KMS-11 (cell line): ENCODE measurements around the gene PPHLN1.

ENCODE experiments used
- H2AFZ ChIP-seq: fragments of 200-600 bp; sonication (generic); 2 replicates; pipeline ENCODE4 v1.6.1; 2016; ENCODE audit warnings: antibody characterized with exemption, mixed run types, low read depth
- H3K27ac ChIP-seq: fragments of 200-600 bp; sonication (generic); 2 replicates; pipeline ENCODE4 v1.6.1; 2016; ENCODE audit warnings: mild to moderate bottlenecking, mixed run types
- H3K27me3 ChIP-seq: fragments of 200-600 bp; sonication (generic); 2 replicates; pipeline ENCODE4 v1.6.1; 2017; ENCODE audit warnings: mild to moderate bottlenecking, low read depth, mixed run types, moderate library complexity; ENCODE audit not compliant: insufficient read depth
- H3K36me3 ChIP-seq: fragments of 200-600 bp; sonication (generic); 2 replicates; pipeline ENCODE4 v1.6.1; 2017; ENCODE audit warnings: mild to moderate bottlenecking, mixed run types; ENCODE audit not compliant: insufficient read depth
- H3K4me1 ChIP-seq: fragments of 200-600 bp; sonication (generic); 2 replicates; pipeline ENCODE4 v1.6.1; 2016; ENCODE audit warnings: mild to moderate bottlenecking, low read depth, mixed run types; ENCODE audit not compliant: poor library complexity, severe bottlenecking
- H3K4me2 ChIP-seq: fragments of 200-600 bp; sonication (generic); 2 replicates; pipeline ENCODE4 v1.7.0; 2016; ENCODE audit warnings: mild to moderate bottlenecking, mixed run types
- H3K4me3 ChIP-seq: fragments of 200-600 bp; sonication (generic); IDR thresholded peaks from 2 replicates; pipeline ENCODE4 v1.6.1; 2017; ENCODE audit warnings: low read depth, low read length, mixed read lengths; ENCODE audit not compliant: insufficient read depth
- H3K79me2 ChIP-seq: fragments of 200-600 bp; sonication (generic); 2 replicates; pipeline ENCODE4 v1.6.1; 2016; ENCODE audit warnings: low read depth, mixed run types; ENCODE audit not compliant: insufficient read depth
- H3K9ac ChIP-seq: fragments of 200-600 bp; sonication (generic); 2 replicates; pipeline ENCODE4 v1.6.1; 2016; ENCODE audit warnings: mild to moderate bottlenecking, mixed run types
- H4K20me1 ChIP-seq: fragments of 200-600 bp; sonication (generic); 2 replicates; pipeline ENCODE4 v1.6.1; 2016; ENCODE audit warnings: mild to moderate bottlenecking, mixed run types; ENCODE audit not compliant: insufficient read depth
- CTCF ChIP-seq: fragments of 200-600 bp; sonication (generic); conservative IDR thresholded peaks from 2 replicates; pipeline ENCODE4 v1.6.1; 2017; ENCODE audit warnings: low read depth, mild to moderate bottlenecking, antibody characterized with exemption, low read length, moderate library complexity, mixed read lengths

Gene PPHLN1

GRCh38 chr12:42281844-42282243 lies 44.1 kb upstream of the PPHLN1 start:
- Histone ChIP-seq H4K20me1 (no peaks in the 10 kb centered on the region), H3K9ac (no peak overlapping the region), H3K4me2 (no peak overlapping the region), H2AFZ (no peak overlapping the region), H3K4me1 (no peaks in the 10 kb centered on the region), H3K27me3 (no peaks in the 10 kb centered on the region), H3K4me3 (no peak overlapping the region), H3K36me3 (no peaks in the 10 kb centered on the region), H3K27ac (no peak overlapping the region), H3K79me2 (no peaks in the 10 kb centered on the region)
- no peak for TF ChIP-seq CTCF

GRCh38 chr12:42282294-42282693 lies 43.7 kb upstream of the PPHLN1 start:
- Histone ChIP-seq H3K4me1 (no peaks in the 10 kb centered on the region), H2AFZ (no peak overlapping the region), H3K4me3 (no peak overlapping the region), H4K20me1 (no peaks in the 10 kb centered on the region), H3K9ac (no peak overlapping the region), H3K36me3 (no peaks in the 10 kb centered on the region), H3K79me2 (no peaks in the 10 kb centered on the region), H3K4me2 (no peak overlapping the region), H3K27ac (no peak overlapping the region), H3K27me3 (no peaks in the 10 kb centered on the region)
- TF ChIP-seq CTCF = no peak

GRCh38 chr12:42283739-42284138 lies 42.2 kb upstream of the PPHLN1 start:
- Histone ChIP-seq H3K4me1 (no peaks in the 10 kb centered on the region), H3K79me2 (no peaks in the 10 kb centered on the region), H3K27ac (no peak overlapping the region), H3K9ac (no peak overlapping the region), H3K4me3 (no peak overlapping the region), H3K4me2 (no peak overlapping the region), H2AFZ (no peak overlapping the region), H4K20me1 (no peaks in the 10 kb centered on the region), H3K27me3 (no peaks in the 10 kb centered on the region), H3K36me3 (no peaks in the 10 kb centered on the region)
- TF ChIP-seq CTCF = no peak

- no peak for TF ChIP-seq CTCF
- no peak overlapping the region for H3K4me2 ChIP-seq
- H3K9ac ChIP-seq = no peak overlapping the region
Measured at GRCh38 chr12:42284157-42284556, 41.8 kb upstream of the PPHLN1 start.

GRCh38 chr12:42284876-42285275 lies 41.1 kb upstream of the PPHLN1 start:
- no peak overlapping the region for H2AFZ ChIP-seq
- no peak overlapping the region for H3K9ac ChIP-seq
- H3K4me3 ChIP-seq = no peak overlapping the region
- no peaks in the 10 kb centered on the region for H3K36me3 ChIP-seq
- no peak for TF ChIP-seq CTCF
- no peaks in the 10 kb centered on the region for H4K20me1 ChIP-seq
- no peaks in the 10 kb centered on the region for H3K27me3 ChIP-seq
- H3K4me2 ChIP-seq = no peak overlapping the region
- no peaks in the 10 kb centered on the region for H3K4me1 ChIP-seq
- H3K27ac ChIP-seq = no peak overlapping the region
- H3K79me2 ChIP-seq = no peaks in the 10 kb centered on the region

More at GRCh38 chr12:42284157-42284556, 41.8 kb upstream of the PPHLN1 start:
- H2AFZ ChIP-seq = no peak overlapping the region
- H3K4me1 ChIP-seq = no peaks in the 10 kb centered on the region
- no peak overlapping the region for H3K27ac ChIP-seq
- H3K79me2 ChIP-seq = no peaks in the 10 kb centered on the region
- no peaks in the 10 kb centered on the region for H4K20me1 ChIP-seq
- no peaks in the 10 kb centered on the region for H3K36me3 ChIP-seq
- no peaks in the 10 kb centered on the region for H3K27me3 ChIP-seq
- H3K4me3 ChIP-seq = no peak overlapping the region
